Right atrium auricular region (tissue), 2 donors: ENCODE results near the gene CIZ1. TPM values are rescaled to one million over a fixed set of nuclear protein-coding genes. Genes with fewer than 3 reads are reported as not detected.
A peak's percentile ranks its signal among the peaks of the same experiment; 100 is the strongest.

ENCODE experiments used
- DNase-seq: peaks from one replicate; pipeline ENCODE4 v3.0.0-alpha.2; 2019; ENCODE audit warnings: low spot score
- H3K27ac ChIP-seq, 2 donors: fragments of 200-600 bp; sonication (generic); 1 replicate in 1 of 2; 2 replicates in 1 of 2; pipeline ENCODE4 v1.5.1; 2016 to 2019
- H3K27me3 ChIP-seq, 2 donors: fragments of 200-600 bp; sonication (generic); one replicate each; pipeline versions ENCODE4 v1.5.1 to v1.6.0; 2017 to 2019
- H3K36me3 ChIP-seq: fragments of 200-600 bp; sonication (generic); one replicate; pipeline ENCODE4 v1.5.1; 2016
- H3K4me1 ChIP-seq, 2 donors: fragments of 200-600 bp; sonication (generic); one replicate each; pipeline versions ENCODE4 v1.5.1 to v1.6.0; 2017 to 2019
- H3K4me3 ChIP-seq, 2 donors: fragments of 200-600 bp; sonication (generic); 1 replicate in 1 of 2; 2 replicates in 1 of 2; pipeline ENCODE4 v1.5.1; 2017 to 2019; ENCODE audit warnings: mild to moderate bottlenecking in 1 of 2, moderate library complexity in 1 of 2
- H3K9me3 ChIP-seq, 2 donors: fragments of 200-600 bp; sonication (generic); one replicate each; pipeline ENCODE4 v1.5.1; 2019
- total RNA-seq, 2 donors: library from RNA; depleted of rRNA; stranded (reverse); fragments of >200 nt; gene quantifications; one replicate each; pipeline ENCODE4 v1.1.0, GENCODE V29; 2016
- TF ChIP-seq, protein P1 (sequence below), 2 donors: fragments of 200-600 bp; sonication (generic); IDR thresholded peaks; one replicate each; pipeline ENCODE4 v1.5.1; 2019; ENCODE audit warnings: antibody characterized with exemption in 2 of 2

The CIZ1 gene
- total RNA-seq, 2 donors from 2014 or later: 41.6 to 45.9 TPM

DNA sequence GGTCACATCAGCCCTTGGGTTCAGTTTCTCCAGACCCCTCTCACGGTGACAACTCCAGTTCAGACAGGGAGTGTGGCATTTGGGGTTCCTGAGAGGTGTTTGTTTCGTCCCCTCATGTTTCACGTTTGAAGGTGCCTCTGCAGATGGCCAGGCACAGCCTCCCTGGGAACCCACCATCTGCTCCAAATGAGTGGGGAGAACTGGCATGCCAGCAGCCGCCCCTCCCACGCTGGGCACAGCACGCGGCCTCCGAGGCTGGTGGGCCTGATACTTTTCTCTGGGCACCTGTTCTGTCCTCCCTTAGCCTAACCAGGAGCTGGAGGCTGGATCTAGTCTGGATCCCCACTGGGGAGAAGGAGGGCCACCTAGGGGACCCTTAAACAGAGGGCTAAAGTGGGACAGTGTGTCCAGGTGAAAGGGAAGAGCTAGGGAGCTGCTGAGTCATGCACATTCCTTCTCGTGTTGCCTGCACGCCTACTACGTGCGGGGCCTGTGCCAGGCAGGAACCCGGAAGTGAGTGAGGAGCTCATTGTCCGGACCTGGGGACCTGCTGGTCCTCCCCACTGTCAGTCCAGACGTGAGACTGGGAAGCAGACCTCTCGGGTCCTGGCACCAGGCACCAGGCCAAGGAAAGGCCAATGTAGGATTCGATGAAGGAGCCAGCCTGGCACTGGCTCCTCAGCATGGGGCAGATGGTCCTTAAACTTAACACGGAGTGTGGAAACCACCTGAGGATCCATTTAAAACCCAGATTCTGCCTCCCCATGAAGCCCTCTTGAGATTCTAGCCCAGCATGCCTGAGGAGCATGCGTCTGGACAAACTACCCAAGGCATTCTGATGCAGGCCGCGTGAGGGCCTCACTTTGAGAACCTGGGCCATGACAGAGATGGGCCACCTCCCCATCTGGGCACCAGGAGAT is 23.5 kb upstream of the CIZ1 start:
- no peaks in the 10 kb centered on the region for H3K36me3 ChIP-seq

DNA sequence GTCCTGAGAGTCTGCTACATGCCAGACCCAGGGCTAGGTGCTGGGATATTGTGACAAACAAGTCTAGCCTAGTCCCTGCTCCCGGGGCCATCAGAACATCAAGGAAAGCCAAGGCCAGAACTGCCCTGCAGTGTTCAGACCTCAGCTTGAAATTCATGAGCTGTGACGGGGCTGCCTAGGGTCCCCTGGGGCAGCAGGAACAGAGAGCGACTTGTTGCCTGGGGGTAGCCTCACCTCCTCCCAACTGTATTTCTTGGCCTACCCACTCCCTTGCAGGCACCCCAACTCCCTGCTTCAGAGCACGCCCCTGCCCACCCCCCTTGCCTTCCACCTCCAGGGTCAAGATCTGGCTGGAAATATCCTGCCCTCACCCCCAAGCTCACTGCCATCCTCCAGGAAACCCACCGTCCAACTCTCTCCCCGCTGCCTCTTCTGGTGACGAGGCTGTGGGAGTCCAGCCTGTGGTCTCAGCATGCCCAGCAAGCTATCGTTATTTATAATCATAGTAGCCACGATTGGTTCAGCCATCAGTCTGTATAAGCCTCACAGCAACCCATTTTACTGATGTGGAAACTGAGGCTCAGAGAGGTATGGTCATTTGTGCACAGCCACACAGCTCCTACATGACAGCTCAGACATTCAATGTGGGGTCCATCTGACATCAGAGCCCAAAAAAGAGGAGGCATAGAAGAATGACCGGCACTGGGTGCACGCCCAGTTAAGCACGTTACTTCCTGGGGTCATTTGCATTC is 22.6 kb upstream of the CIZ1 start:
- H3K27ac ChIP-seq: peak overlapping the region in 1 of 2 donors; percentile 69
- TF ChIP-seq, protein P1, sequence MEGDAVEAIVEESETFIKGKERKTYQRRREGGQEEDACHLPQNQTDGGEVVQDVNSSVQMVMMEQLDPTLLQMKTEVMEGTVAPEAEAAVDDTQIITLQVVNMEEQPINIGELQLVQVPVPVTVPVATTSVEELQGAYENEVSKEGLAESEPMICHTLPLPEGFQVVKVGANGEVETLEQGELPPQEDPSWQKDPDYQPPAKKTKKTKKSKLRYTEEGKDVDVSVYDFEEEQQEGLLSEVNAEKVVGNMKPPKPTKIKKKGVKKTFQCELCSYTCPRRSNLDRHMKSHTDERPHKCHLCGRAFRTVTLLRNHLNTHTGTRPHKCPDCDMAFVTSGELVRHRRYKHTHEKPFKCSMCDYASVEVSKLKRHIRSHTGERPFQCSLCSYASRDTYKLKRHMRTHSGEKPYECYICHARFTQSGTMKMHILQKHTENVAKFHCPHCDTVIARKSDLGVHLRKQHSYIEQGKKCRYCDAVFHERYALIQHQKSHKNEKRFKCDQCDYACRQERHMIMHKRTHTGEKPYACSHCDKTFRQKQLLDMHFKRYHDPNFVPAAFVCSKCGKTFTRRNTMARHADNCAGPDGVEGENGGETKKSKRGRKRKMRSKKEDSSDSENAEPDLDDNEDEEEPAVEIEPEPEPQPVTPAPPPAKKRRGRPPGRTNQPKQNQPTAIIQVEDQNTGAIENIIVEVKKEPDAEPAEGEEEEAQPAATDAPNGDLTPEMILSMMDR (IDR thresholded peaks at IDR 0.05): no peak

More for the DNA sequence above, 23.5 kb upstream of the CIZ1 start:
- H3K4me3 ChIP-seq: no peak overlapping the region
- H3K4me1 ChIP-seq: peaks cover 0 to 40% of the 10 kb centered on the region in 2 donors
- TF ChIP-seq, protein P1 (IDR thresholded peaks at IDR 0.05): no peak
- no peaks in the 10 kb centered on the region for H3K9me3 ChIP-seq
- H3K27me3 ChIP-seq: no peaks in the 10 kb centered on the region
- DNase-seq: no peak
- peak overlapping the region; percentile 69 for H3K27ac ChIP-seq

DNA sequence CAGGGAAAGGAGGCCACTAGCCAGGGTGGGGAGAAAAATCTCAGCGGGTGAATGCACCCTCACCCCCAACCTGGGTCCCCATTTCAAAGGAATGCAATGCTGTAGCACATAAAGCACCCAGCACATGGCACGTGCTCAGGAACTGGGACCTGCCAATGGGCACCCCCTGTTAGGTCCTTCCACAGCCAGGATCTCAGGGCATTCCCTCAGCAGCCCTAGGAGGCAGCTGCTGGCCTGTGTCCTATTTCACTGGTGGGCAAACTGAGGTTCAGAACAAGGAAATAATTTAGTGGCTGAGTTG is 20.6 kb upstream of the CIZ1 start:
- DNase-seq: no peak
- no peak overlapping the region for H3K4me3 ChIP-seq
- no peaks in the 10 kb centered on the region for H3K27me3 ChIP-seq
- H3K9me3 ChIP-seq: no peaks in the 10 kb centered on the region
- H3K36me3 ChIP-seq: no peaks in the 10 kb centered on the region
- no peak overlapping the region for H3K27ac ChIP-seq
- H3K4me1 ChIP-seq: peaks cover 0 to 23% of the 10 kb centered on the region in 2 donors
- TF ChIP-seq, protein P1 (IDR thresholded peaks at IDR 0.05): no peak

More for the DNA sequence above, 22.6 kb upstream of the CIZ1 start:
- no peaks in the 10 kb centered on the region for H3K36me3 ChIP-seq
- no peaks in the 10 kb centered on the region for H3K27me3 ChIP-seq
- H3K9me3 ChIP-seq: no peaks in the 10 kb centered on the region
- DNase-seq: no peak
- peaks cover 0 to 36% of the 10 kb centered on the region in 2 donors for H3K4me1 ChIP-seq
- H3K4me3 ChIP-seq: no peak overlapping the region

DNA sequence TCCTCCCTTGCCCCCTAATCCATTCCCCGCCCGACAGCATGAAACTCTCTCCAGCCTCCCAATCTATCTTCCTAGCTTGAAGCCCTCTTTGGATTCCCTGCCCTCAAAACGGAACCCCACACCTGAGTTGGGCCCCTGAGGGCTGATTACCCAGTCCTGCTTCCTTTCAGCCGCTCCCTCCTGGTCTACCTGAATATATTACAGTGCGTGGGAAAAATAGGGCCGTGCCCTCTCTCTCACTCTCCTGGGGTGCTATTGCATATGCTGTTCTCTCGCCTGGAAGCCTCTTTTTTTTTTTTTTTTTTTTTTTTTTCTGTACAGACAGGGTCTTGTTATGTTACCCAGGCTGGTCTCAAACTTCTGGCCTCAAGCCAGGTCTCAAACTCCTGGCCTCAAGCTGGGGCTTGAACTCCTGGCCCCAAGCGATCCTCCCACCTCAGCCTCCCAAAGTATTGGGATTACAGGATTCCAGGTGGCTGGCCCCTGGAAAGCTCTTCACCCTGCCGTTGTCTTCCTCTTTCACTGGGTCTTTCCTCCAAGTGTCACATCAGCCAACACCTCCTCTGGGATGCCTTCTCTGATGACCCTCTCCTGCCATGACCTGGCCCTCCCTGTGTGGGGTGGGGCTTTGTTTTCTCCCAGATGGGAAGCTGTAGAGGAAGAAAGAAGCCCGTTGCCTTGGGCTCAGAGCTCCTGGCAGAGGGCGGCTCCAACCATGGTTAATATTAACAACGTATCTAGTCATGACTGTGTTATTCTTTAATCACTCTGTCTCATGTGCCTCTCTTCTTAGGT is 20.0 kb upstream of the CIZ1 start:
- no peaks in the 10 kb centered on the region for H3K27me3 ChIP-seq
- no peak overlapping the region for H3K4me3 ChIP-seq
- DNase-seq: no peak
- H3K27ac ChIP-seq: no peak overlapping the region
- TF ChIP-seq, protein P1 (IDR thresholded peaks at IDR 0.05): no peak
- peaks cover 0 to 17% of the 10 kb centered on the region in 2 donors for H3K4me1 ChIP-seq
- H3K9me3 ChIP-seq: no peaks in the 10 kb centered on the region
- no peaks in the 10 kb centered on the region for H3K36me3 ChIP-seq

DNA sequence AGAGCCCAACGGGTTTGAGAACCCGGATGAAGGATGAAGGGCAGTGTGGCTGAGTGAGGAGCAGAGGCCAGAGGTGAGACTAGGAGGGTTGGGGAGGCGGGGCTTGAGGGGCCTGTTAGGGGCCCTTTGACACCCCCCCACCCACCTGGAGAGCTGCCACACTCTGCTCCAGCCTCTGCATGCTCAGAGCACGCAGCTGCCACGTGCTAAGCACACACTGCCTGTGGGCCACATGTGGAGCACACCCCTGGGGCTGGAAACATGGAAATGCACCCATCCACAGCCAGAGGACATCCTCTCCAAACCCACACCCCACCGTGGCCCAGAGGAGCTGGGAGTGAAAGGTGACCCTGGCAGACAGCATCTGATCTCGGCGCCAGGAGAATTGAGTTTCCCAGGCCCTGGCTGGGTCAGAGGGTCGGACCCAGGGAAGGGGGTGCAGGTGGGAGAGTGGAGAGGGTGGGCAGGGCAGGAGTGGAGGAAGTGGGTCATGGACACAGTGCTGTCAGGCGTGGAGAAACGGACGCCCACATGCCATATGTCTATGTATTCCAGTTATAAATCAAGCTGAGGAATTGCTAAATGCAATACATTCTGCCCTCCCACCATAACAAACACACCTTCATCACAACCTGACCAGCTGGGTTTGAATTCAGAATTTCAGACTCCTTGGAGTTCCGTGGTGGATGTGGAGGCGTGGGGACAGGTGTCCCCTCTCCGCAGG is 17.7 kb upstream of the CIZ1 start:
- H3K4me1 ChIP-seq: peaks cover 0 to 5% of the 10 kb centered on the region in 2 donors
- TF ChIP-seq, protein P1 (IDR thresholded peaks at IDR 0.05): no peak
- H3K9me3 ChIP-seq: no peaks in the 10 kb centered on the region
- H3K4me3 ChIP-seq: no peak overlapping the region
- no peaks in the 10 kb centered on the region for H3K27me3 ChIP-seq
- no peak overlapping the region for H3K27ac ChIP-seq
- no peaks in the 10 kb centered on the region for H3K36me3 ChIP-seq
- no peak for DNase-seq
